CD4-positive, alpha-beta T cell treated with Interleukin-1 beta for 1 hour (primary cell): Measurements from ENCODE around the gene PSAPL1.

Experiments used
- DNase-seq, 2 donors: peaks; one replicate each; pipeline ENCODE4 v3.0.0-alpha.2; 2020 to 2022

PSAPL1 gene

DNA sequence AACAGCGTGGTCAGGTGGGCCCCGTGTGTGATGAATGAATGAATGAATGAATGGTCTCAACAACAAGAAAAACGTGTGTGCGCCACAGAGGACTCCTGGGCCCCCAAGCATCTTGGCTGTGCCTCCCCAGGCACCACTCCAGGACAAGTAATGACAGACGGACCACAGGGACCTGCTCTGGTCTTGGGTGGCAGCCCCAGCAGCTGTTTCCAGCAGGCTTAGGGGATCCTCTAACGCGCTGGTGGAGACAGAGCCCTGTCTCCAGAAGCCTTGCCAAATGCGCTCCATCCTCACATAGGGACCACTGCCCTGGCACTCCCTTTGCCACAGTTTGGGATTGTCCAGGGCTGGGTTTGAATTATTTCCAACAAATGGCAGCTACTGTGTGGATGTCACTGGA lies 39.1 kb downstream of the PSAPL1 start:
- no peak for DNase-seq

DNA sequence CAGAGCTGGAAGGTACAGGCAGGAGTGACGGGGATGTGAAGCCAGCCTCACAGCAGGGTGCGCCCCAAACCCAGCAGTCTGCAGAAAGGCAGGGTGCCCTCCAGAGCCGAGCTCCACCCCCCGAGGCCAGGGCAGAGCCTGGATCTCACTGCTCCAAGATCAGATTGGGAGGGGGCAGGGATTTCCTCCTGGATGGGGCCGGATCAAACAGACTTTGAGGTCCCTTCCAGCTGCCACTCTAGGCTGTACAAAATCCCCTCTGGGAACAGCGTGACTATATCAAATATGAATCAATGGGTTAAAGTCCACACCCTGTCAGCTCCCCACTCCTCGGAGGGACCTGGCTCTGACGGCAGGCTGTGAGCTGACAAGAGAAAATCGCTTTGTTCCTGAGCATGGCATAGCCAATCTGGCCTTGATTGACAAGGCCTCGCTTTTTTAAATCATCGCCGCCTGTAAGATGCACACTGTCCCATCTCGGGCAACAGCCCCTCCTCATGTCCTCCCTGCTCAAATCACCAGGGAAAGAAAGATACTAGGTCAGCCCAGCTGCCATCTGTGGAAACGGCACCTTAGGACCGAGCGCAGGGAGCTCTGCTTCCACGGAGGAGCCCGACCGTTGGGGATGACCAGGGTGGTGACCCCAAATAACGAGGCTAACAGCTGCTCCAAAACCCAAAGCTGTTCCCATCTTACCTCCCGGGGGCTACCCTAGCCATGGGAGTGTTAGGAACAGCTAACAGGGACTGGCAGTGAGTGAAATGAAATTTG lies 39.9 kb downstream of the PSAPL1 start:
- DNase-seq: no peak

DNA sequence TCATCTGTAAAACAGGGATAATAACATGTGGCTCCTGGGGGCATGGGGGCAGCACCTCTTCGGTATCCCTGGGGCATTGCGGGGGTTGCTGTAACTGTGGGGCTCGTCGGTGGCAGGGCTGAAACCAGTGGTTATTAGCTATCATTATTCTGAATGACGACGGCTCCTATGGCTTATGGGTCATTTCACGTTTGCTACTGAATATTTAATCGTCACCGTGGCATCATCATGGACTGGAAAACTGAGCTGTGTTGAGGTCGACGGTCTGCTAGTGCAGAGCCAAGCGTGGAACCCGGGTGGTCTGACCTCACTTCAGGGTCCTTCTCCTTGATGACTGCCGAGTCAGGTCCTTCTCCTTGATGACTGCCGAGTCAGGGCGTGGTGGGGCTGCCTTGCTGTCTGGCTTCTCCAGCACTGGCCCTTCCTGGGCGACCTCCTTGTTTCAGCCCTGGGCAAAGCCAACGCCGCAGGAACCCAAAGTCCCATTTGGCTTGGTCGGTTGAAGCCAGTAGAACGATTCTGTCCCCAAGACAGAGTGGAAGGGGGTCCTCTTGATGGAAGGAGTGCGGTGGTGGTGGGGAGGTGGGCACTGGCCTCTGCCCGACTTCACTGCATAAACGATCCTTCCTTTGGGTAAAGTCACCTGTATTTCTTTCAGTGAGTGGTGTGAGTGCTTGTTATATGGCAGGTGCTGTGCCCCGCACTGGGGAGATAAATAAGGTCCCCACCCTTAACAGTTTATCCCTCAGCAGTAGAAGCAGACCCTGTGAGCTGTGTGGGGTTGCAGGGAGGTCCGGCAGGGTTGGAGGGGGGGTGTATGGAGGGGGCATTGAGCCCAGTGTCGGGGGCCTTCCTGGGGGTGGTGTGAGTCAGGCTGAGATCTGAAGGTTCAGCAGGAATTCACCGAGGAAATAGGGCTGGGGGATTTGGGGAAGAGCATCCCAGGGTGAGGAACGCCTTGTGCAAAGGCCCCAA lies 40.8 kb downstream of the PSAPL1 start:
- DNase-seq: no peak

DNA sequence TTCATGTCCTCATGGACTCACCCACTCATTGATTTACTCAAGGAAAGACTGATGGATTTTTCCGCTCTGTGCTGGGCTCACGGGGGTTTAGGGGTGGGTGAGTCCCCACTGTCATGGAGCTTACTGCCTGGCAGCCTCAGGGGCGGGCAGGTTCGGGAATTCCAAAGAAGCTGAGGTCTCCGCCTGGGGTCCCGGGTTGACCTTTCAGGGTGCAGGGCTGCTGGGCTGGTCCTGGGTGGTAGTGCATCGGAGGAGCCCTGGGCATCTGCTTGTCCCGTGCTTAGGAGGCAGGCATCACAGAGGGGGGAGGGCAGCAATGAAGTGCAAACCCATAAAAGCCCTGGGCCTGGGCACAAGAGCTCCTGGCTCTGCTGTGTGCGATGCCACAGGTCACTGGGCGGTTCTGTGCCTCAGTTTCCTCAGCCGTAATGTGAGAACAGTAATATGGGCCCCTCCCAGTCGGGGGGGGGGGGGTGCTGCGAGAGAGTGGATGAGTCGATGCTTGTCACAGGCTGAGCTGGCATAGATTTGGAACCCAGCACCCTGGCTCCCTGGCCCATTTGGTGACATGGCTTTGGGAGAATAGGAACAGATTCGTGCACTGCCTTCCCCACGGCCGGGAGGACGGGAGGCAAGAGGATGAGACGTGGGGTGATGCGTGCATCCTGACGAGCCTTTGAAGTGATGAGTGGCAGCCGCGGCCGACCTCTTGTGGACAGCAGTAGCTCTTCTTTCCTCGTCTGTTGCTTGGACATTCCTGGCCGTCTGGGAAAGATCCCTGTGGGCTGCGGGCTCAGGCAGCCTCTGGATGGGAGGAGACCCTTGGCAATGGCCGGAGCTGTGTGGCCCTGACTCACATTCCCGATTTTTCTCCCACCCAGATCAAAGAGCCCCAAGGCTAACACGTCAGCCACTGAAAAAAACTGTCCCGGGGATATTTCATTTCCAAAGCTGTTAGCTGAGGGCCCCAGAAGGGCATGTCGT lies 42.0 kb downstream of the PSAPL1 start:
- DNase-seq: no peak

DNA sequence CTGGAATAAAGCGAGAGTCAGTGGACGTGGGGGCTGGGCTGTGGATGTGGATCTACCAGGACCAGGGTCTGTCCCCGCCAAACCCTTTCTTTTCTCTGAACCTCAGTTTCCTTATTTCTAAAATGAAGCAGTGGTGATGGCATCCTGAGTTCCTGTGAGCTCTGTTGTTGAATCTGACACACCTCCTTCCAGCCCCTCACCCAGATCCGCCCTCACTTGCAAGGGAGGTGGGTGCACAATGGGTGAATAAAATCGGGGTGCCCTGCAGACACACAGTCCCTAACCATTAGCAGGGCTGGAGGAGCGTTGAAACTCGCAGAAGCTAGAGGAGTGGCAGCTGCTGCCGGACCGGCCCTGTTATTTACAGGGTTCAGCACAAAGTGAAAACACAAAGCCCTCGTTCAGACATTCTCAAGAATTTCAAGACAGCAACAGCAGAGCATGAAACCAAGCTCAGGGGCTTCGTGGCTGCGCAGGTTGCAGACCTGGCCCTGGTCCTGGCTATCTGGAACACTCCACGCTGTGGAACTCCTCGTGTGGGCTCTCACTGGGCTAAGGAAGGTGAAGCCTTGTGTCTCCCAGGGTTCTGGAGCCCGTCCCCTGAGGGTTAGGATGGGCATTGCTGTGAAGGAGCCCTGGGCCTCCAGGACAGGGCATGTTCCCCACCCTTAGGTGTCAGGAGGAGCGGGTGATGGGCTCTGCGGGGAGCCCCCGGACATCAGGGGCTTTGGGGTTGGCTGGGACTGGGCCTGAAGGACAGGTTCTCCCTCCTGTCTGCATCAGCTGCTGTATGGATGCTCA lies 42.9 kb downstream of the PSAPL1 start:
- DNase-seq: no peak

DNA sequence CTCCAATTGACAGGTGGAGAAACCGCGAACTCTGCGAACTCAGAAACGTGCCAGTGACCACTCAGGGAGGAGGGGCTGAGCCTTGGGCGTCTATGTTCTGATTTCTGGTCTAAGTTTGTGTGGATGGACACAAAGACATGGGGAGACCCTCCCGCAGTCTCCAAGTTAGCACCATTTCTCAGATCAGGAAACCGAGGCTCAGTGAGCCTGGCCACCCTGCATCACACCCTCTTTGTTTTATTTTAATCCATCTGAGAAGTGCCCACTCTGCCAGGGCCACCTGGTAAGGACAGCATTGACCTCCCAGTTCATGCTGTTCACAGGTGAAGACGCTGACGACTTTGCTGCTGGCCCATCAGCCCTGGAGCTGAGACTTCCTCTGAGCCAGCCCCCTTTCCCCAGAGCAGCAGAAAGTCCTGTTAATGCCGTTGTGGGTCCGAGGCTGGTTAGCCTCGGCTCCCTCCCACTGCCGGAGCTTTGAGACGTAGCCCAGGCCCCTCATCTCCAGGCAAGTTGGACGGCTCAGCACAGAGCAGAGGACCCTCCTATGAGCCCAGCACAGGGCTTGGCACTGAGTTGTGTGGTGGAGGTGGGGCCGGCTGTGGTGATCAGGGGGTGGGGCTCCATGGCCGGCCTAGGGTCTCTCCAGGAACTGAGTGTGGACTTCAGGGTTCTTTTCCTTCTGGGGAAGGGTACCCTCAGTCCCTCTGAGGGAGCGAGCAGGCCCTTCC lies 43.7 kb downstream of the PSAPL1 start:
- DNase-seq: no peak

DNA sequence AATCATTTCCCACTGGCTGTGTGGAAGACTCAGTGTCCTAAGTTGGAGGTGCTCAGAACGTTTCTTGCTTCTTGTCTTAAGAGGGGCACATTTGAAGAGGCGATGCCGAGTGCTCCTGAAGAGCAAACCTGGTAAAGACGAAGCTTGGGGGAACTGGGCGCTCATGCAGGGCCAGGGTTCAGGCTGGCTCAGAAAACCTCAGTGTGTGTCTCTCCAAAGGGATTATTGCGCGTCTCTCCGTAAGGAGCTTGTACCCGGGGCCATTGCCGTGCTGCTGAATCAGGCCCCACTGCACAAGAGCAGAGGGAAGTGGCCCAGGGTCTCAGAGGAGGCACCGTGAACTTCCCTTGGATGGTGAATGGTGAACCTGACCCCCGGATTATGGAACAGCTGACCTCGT lies 44.4 kb downstream of the PSAPL1 start:
- DNase-seq: no peak

DNA sequence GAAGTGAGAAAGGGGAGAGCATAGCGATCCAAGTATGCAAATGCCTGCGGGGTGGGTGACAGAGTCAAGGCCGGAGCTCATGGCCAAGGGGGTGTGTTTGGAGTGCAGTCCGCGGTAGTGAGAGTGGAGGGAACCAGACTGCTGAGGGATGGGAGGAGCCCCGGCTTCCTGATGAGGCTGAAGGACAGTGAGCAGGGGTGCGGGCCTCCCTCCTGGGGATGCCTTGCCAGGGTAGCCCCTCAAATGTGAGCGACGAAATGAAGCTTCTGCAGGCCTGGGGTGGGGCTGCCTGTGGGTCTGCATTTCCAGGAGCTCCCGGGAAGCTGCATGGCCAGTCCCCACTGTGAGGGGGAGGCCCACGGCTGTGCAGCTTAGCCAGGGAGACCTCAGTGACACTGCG lies 45.0 kb downstream of the PSAPL1 start:
- no peak for DNase-seq

DNA sequence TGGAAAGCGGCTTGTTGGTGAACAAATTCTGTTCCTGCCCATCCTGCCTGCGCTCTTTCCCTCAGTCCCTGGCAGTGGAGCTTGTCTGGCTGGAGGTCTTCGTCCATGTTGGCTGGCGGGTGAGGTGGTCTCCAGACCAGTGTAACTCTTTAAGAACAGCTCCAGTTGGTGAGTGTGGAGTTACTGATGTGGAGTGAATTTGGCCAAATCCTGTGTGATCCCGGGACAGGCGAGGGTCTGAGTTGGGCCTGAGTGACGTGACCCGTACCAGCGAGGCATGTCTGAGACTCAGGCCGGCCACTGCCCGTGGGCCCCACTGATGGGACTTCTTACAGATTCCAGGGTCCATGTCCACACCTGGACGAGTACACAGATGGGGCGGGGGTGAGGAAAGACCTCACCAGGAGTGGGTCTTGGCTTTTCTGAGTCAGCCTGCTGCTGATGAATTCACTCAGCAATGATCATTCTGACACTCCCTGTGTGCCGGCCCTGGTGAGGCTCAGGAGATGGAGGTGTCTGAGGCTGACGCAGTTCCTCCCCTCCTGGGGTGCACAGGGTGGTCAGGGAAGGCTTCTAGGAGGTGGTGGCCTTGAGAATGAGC lies 45.5 kb downstream of the PSAPL1 start:
- DNase-seq: no peak

DNA sequence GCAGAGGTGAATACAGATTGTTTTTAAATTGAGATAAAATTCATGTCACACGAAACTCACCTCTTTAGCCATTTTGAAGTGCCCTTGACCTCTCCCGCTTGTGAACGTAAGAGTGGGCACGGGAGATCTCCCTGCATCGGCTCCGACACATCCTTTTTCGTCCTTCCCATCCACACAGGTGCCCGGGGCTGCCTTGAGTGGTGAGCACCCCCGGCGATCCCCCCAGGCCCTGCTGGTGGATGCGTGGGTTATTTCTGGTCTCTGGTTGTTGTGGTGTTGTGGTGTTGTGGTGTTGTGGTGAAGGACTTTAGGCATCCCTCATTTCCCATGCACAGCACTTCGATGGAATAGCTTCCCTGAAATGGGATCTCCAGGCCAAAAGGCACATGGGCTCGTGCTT lies 46.1 kb downstream of the PSAPL1 start:
- DNase-seq: no peak

DNA sequence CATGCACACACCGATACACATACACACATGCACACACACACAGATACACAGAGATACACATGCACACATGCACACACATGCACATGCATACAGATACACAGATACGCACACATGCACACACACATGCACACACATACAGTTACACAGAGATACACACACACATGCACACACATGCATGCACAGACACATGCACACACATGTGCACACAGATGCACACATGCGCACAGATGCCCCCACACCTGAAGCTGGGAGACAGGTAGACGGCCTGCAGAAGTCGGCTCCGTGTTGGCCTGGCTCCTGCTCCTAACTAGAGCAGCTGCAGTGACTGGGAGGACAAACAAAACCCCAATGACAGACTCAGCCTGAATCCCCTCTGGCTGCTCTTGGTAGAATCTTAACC lies 46.8 kb downstream of the PSAPL1 start:
- no peak for DNase-seq

DNA sequence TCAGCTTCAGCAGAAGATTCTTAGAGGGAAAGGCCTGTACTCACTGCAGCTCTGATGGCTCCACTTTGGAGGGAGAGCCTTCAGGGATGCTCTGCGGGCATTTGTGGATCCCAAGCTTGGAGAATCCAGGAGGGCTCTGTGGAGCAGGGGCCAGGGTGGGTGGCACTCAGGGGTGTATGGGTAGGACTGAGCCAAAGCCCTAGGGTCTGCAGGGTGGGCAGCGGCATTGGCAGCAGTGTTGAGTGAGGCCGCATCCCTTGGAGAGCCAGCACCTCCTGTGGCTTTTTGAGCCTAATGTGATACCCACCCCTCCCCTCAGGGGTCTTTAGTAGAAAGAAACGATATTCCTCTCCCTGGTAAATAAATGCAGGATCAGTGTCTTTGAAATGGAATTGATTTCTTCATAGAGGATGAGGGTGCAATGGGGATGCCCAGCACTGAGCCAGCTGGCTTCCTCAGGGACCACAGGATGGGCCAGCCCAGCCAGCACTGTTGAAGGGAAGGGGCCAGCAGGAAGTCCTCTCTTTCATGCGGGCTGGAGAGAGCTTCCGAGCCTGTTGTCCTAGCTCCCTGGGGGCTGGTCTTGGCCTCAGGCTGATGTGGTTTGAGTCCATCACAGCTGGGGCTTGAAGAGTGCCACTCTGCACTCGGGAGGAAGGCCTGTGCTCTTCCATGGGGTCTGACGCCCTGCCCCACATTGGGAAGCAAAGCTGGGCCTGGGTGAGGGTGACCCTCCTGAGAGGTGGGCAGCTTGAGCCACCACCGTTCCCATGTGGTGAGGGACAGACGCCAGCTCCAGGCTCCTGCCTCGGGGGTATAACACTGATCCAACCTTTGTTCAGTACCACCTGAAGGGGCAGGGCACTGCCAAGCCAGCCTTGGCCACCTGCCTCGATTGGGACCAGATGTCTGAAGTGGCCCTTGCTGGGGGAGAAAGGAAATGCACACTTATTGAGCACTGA lies 49.5 kb downstream of the PSAPL1 start:
- DNase-seq: no peak

DNA sequence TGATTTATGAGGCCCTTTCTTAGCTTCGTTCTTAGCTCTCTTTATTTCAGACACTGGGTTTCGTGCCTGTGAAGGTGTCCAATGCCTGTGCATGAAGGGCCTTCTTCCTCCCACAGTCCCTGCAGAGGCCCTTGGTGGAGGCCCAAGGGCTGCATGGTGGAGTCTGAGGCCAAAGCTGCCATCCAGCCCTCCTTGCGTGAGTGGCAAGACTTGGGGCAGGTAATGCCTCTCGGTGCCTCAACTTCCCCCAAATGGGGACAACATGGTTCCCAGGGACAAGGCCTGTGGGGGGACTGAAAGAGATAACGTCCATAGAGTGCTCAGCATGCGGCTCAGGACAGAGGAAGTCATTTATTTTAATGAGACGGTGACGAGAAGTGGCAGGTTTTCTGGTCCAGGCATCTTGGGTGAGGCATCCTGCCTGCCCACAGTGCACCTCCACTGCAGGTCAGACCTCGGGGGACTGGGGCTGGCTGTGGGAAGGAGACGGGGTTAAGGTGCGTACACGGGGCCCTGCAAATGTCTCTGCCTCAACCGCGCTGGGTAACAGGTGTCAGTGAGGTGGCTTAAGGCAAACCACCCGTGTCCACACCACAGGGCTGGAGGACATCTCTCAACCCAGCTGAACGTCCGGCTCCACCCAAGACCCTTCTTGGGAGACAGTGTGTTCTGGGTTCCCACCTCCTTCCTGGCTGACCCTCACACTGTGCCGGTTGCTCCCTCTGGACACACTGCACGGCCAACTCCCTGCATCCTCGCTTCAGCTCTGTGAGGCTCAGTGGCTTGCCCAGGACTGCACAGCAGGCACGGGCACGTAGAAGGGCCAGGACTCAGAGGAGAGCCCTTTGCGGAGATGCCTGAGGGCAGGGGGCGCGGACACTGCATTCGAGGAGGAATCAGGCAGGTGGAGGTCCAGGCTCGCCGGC lies 50.5 kb downstream of the PSAPL1 start:
- DNase-seq: no peak

DNA sequence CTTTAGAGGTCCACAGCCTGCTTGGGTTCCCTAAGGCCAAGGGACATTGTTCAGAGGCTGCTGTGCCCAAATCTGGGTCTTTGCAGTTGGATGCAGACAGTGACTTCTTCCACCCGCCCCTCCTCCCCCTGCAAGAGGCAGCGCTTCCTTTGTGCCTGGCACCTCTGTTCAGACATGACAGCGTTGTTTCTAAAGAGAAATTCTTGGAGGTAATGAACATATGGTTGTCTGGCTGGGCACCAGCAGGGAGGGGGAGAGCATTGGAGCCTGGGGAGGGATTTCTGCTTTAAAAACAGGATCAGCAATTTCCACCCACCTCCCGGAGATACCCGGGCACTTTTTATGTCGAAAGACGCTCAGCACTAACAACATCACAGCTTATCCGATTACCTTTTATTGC lies 51.5 kb downstream of the PSAPL1 start:
- DNase-seq: no peak

DNA sequence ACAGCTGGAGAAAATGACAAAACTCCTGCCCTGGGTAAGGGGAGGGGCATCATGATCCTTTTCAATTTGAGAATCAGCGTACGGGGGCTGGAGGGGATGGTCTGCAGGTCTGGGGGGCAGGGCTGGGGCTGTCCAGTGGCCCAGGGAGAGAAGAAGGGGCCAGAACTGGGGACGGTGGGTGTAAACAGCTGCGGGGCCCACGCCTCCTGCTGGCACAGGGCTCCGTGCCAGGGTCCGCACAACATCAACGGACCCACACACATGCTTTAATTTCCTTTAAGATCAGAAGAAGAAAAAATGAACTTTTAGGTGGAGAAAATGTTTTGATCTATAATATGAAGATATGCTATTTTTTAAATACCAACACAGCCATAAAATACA lies 52.1 kb downstream of the PSAPL1 start:
- no peak for DNase-seq

DNA sequence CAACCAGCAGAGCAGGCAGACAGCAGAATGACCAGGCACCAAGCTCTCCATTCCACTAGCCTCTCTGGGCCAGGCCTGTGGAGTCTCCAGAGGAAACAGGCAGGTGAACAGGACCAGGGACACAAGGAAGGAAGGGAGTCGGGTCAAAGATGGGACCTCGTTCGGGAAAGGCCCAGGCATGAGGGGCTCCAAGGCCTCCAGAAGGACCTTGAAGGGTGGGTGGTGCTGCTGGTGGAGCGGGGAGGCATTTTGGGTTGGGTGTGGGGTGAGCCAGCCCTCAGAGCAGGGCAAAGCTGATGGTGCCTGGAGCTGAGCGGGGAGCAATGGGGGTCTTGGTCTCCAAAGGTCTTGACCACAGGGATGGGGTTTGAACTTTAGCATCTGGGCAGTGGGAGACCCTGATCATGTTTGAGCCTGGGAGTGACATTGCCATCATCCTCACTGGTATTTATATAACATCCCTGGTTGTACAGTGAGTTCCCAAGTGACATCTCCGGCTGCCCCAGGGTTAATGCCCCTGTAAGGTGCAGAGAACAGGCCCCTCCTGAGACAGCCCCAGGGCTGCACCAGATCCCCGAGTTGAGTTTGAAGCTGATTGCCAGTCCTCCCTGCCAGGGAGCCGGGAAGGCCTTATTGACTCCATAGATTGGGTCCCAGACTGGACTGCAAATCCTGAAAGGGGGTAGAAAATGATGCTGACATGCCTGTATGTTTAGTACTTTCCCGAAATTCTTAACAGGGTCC lies 52.7 kb downstream of the PSAPL1 start:
- DNase-seq: no peak

DNA sequence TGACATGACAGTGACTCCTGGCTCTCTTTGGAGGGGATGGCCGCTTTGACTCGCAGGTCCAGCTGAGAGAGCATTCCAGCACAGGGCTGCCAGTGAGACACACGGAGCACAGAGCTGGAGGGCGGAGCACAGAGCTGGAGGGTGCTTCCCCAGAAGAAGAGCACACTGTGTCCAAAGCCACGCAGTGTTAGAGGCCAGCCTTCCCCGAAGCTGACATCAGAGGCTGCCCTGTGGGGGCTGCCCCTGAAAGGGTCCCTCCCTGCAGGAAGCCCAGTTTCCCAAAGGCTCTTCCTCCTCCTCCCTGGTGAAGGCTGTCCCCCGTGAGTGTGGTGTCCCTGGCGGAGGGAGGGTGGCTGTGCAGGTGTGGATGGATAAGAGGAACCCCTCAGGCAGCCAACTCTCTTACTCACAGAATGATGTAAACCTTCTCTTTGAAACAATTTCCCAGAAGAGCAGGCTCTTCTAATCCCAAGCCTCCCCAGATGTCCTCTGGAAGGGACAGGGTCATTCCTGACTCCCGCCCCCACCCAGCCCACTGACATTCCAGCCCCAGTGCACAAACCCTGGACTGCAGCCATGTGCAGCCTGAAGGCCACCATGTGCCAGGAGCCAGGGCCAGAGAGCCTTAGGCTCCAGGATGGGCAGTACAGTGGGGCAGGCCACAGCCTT lies 53.4 kb downstream of the PSAPL1 start:
- no peak for DNase-seq
